Measurements from ENCODE around the gene EPS15. TPM values are rescaled to one million over a fixed set of nuclear protein-coding genes. Genes with fewer than 3 reads are reported as not detected.

EPS15 gene
- total and polyA plus RNA-seq, 9 of the 15 experiments (the other 6 are each of a cell fraction or from before 2014, with no cell fraction given): 23.1 to 69.0 (median 41.7) TPM

DNA sequence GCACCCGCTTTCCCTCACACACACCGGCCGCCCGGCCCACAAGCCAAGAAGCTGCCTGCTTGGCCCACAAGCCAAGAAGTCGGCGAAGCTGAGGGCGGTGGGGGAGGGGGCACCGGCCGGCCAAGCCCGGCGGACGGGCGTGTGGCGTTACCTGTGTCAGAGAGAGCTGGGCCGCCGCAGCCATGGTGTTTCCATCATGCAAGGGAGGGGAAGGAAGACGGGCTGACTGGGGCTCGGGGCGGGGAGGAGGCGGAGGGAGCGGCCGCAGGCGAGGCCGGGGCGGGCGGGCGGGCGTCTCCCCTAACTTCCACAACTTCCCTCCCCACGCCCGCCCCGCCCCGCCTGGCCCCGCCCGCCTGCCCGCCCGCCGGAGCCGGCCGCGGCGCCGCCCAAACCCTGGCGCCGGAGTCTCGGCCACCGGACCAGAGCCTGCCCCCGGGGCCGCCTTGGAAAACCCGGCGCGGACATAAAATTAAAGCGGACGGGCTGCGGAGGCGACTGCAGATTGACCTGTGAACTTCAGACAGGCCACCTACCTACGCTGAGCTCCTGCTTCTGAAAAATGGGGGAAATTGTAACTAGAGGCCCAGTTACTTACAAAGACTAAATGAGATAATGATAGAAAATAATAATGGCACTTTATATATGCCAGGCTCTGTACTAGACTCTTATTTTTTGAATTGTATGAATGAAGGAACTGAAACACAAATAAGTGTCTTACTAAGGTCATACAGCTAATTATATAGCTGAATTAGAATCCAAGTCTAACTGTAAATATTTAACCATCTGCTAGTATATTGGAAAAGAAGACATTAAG lies at the start of gene EPS15 (continued):
- TF ChIP-seq, protein P1, sequence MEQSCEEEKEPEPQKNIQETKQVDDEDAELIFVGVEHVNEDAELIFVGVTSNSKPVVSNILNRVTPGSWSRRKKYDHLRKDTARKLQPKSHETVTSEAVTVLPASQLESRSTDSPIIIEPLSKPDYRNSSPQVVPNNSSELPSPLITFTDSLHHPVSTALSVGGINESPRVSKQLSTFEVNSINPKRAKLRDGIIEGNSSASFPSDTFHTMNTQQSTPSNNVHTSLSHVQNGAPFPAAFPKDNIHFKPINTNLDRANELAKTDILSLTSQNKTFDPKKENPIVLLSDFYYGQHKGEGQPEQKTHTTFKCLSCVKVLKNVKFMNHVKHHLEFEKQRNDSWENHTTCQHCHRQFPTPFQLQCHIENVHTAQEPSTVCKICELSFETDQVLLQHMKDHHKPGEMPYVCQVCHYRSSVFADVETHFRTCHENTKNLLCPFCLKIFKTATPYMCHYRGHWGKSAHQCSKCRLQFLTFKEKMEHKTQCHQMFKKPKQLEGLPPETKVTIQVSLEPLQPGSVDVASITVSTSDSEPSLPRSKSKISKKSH (CRISPR knock-in tag; IDR thresholded peaks at IDR 0.05): no peak
- TF ChIP-seq ZNF57 (CRISPR knock-in tag; IDR thresholded peaks at IDR 0.05) (no peak), CCAR2 (IDR thresholded peaks at IDR 0.05; ENCODE audit: low read depth, low read length) (no peak), TRIM28 (IDR thresholded peaks at IDR 0.05) (peak; percentile 66; the same call in 1 of the 2 replicates), POLR3A (IDR thresholded peaks at IDR 0.05; ENCODE audit: borderline replicate concordance, extremely low read depth, insufficient read depth, insufficient read length) (no peak), BCOR (IDR thresholded peaks at IDR 0.05) (peak; percentile 100), GTF2A2 (tag; IDR thresholded peaks at IDR 0.05) (peak; percentile 83), FOXP1 (CRISPR knock-in tag; IDR thresholded peaks at IDR 0.05) (0 out of 2 replicates have a peak, but pooled peaks have one; percentile 59), PPARD (CRISPR knock-in tag; IDR thresholded peaks at IDR 0.05) (0 out of 2 replicates have a peak, but pooled peaks have one; percentile 10), NR3C1 (CRISPR knock-in tag; IDR thresholded peaks at IDR 0.05) (no peak), TARDBP (IDR thresholded peaks at IDR 0.05) (no peak), KDM4B (IDR thresholded peaks at IDR 0.05; ENCODE audit: borderline replicate concordance in 2 of 2, low read depth in 1 of 2) (no peak), PRPF4 (IDR thresholded peaks at IDR 0.05; ENCODE audit: insufficient read depth, low read depth, low read length, poor library complexity, severe bottlenecking) (no peak)
- TF ChIP-seq, protein P2, sequence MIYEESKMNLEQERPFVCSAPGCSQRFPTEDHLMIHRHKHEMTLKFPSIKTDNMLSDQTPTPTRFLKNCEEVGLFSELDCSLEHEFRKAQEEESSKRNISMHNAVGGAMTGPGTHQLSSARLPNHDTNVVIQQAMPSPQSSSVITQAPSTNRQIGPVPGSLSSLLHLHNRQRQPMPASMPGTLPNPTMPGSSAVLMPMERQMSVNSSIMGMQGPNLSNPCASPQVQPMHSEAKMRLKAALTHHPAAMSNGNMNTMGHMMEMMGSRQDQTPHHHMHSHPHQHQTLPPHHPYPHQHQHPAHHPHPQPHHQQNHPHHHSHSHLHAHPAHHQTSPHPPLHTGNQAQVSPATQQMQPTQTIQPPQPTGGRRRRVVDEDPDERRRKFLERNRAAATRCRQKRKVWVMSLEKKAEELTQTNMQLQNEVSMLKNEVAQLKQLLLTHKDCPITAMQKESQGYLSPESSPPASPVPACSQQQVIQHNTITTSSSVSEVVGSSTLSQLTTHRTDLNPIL (CRISPR knock-in tag; IDR thresholded peaks at IDR 0.05): no peak
- TF ChIP-seq, protein P3, sequence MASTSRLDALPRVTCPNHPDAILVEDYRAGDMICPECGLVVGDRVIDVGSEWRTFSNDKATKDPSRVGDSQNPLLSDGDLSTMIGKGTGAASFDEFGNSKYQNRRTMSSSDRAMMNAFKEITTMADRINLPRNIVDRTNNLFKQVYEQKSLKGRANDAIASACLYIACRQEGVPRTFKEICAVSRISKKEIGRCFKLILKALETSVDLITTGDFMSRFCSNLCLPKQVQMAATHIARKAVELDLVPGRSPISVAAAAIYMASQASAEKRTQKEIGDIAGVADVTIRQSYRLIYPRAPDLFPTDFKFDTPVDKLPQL (IDR thresholded peaks at IDR 0.05; ENCODE audit: extremely low read depth, insufficient read length): no peak
- TF ChIP-seq, protein P4, sequence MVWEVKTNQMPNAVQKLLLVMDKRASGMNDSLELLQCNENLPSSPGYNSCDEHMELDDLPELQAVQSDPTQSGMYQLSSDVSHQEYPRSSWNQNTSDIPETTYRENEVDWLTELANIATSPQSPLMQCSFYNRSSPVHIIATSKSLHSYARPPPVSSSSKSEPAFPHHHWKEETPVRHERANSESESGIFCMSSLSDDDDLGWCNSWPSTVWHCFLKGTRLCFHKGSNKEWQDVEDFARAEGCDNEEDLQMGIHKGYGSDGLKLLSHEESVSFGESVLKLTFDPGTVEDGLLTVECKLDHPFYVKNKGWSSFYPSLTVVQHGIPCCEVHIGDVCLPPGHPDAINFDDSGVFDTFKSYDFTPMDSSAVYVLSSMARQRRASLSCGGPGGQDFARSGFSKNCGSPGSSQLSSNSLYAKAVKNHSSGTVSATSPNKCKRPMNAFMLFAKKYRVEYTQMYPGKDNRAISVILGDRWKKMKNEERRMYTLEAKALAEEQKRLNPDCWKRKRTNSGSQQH (CRISPR knock-in tag; IDR thresholded peaks at IDR 0.05): 0 out of 2 replicates have a peak, but pooled peaks have one; percentile 22
- TF ChIP-seq, protein P5, sequence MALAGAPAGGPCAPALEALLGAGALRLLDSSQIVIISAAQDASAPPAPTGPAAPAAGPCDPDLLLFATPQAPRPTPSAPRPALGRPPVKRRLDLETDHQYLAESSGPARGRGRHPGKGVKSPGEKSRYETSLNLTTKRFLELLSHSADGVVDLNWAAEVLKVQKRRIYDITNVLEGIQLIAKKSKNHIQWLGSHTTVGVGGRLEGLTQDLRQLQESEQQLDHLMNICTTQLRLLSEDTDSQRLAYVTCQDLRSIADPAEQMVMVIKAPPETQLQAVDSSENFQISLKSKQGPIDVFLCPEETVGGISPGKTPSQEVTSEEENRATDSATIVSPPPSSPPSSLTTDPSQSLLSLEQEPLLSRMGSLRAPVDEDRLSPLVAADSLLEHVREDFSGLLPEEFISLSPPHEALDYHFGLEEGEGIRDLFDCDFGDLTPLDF (CRISPR knock-in tag; IDR thresholded peaks at IDR 0.05): peak; percentile 83
- TF ChIP-seq, protein P6, sequence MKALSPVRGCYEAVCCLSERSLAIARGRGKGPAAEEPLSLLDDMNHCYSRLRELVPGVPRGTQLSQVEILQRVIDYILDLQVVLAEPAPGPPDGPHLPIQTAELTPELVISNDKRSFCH (CRISPR knock-in tag; IDR thresholded peaks at IDR 0.05): no peak
- TF ChIP-seq, protein P6 (tag; IDR thresholded peaks at IDR 0.05): peak; percentile 14; the same call in 1 of the 2 replicates

All from K562 (cell line).